Measurements from ENCODE around the gene GLOD4. TPM values are rescaled to one million over a fixed set of nuclear protein-coding genes. Genes with fewer than 3 reads are reported as not detected.

GLOD4 gene
- total RNA-seq, 1 experiment from 2014 or later, result 69.7 TPM

DNA sequence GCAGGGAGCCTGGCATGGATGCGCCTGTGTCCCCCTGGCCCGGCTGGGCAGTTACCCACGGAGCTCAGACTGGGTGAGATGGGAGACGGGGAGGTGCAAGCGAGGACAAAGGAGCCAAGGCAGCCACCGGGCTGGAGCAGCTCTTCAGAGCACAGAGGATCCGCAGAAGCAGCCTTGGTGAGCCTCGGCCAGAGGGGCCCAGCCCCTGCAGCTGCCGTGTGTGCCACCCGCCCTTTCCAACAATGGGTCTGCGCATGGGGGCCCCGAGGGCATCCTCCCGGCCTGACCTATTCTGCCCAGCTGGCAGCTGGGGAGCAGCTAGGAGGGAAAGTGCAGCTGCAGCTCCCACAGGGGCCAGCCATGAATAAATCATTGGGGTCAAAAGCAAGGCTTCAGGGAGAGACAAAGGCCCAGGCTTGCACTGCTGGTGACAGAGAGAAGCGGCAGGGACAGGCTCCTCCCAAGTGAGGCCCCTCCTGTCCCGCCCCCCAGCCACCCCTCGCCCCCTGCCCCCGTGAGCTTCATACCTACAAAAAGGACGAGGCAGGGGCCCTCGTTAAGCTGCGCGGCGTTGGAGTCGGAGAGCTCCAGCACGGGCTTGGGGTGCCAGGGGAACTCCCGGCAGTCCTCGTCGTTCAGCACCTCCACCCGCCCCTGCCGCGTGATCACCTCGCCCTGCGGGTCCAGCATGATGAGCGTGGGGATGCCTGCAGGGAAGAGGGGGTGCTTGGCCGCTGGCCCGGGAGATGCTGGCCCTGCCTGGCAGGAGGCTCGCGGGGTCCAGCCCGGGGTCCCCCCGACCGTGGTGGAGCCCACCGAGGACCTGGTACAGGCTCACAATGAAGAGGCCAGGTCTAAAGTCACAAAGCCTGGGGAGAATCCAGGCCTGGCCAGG lies 22.7 kb upstream of the GLOD4 start:
- no peaks in the 10 kb centered on the region for H3K27me3 Mint-ChIP-seq (ENCODE audit: insufficient read depth, unreplicated experiment)
- H3K27me3 ChIP-seq (replicated peaks; ENCODE audit: control insufficient read depth, insufficient read depth, low read length), result no peaks in the 10 kb centered on the region
- no peaks in the 10 kb centered on the region; the same call in 1 of the 2 replicates for H3K36me3 ChIP-seq (ENCODE audit: control insufficient read depth, insufficient read depth, low read length)
- peaks cover 10% of the 10 kb centered on the region for H3K36me3 Mint-ChIP-seq (ENCODE audit: insufficient read depth, unreplicated experiment)
- CTCF ChIA-PET, result no interaction called here
- no peak overlapping the region for H3K4me3 Mint-ChIP-seq (ENCODE audit: unreplicated experiment)
- no peaks in the 10 kb centered on the region for H3K9me3 ChIP-seq
- intact Hi-C loops (cut with micrococcal nuclease; ENCODE audit: unreplicated experiment), result no loop called here
- H3K4me1 ChIP-seq, result no peaks in the 10 kb centered on the region
- TF ChIP-seq, protein P1, sequence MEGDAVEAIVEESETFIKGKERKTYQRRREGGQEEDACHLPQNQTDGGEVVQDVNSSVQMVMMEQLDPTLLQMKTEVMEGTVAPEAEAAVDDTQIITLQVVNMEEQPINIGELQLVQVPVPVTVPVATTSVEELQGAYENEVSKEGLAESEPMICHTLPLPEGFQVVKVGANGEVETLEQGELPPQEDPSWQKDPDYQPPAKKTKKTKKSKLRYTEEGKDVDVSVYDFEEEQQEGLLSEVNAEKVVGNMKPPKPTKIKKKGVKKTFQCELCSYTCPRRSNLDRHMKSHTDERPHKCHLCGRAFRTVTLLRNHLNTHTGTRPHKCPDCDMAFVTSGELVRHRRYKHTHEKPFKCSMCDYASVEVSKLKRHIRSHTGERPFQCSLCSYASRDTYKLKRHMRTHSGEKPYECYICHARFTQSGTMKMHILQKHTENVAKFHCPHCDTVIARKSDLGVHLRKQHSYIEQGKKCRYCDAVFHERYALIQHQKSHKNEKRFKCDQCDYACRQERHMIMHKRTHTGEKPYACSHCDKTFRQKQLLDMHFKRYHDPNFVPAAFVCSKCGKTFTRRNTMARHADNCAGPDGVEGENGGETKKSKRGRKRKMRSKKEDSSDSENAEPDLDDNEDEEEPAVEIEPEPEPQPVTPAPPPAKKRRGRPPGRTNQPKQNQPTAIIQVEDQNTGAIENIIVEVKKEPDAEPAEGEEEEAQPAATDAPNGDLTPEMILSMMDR (IDR thresholded peaks at IDR 0.05; ENCODE audit: insufficient read depth in 1 of 2, low read depth in 1 of 2, low read length in 1 of 2, severe bottlenecking in 1 of 2, unreplicated experiment in 1 of 2), result no peak
- no peak for DNase-seq
- H3K4me1 Mint-ChIP-seq (ENCODE audit: low read depth, unreplicated experiment), result no peaks in the 10 kb centered on the region
- BruUV-seq (replicated peaks), result no TSS peak
- H3K4me3 ChIP-seq (ENCODE audit: low read depth, low read length), result no peak overlapping the region
- no peaks in the 10 kb centered on the region for H3K9me3 Mint-ChIP-seq (ENCODE audit: unreplicated experiment)
- no peak overlapping the region for H3K27ac Mint-ChIP-seq (ENCODE audit: unreplicated experiment)
- POLR2A ChIA-PET, result no interaction called here

GRCh38 chr17:802901-803881 lies 21.1 kb upstream of the GLOD4 start:
- H3K36me3 Mint-ChIP-seq (ENCODE audit: insufficient read depth, unreplicated experiment), result no peaks in the 10 kb centered on the region

DNA sequence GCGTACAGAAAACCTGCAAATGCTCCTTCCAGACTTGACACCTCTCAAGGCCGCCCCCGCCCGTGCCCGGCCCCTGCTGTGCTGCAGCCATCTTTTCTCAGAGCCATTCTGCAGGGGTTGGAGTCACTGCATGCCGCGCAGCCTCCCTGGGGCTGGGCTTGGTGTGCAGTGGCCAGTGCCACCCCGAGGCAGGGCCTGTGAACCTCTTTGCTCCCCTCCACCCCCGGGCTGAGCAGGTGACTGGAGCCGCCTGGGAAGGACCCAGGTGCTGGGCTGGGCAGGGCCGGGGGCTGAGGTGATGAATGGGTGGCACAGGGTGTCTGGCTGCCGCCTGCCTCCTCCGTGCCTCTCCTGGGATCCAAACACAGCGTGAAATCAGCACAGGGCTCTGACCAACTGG lies 20.4 kb upstream of the GLOD4 start:
- CTCF ChIA-PET, result no interaction called here
- H3K36me3 Mint-ChIP-seq (ENCODE audit: insufficient read depth, unreplicated experiment), result peaks cover under 1% of the 10 kb centered on the region
- H3K4me3 Mint-ChIP-seq (ENCODE audit: unreplicated experiment), result no peak overlapping the region

More at GRCh38 chr17:802901-803881, 21.1 kb upstream of the GLOD4 start:
- POLR2A ChIA-PET, result no interaction called here
- Histone ChIP-seq H3K4me1 (no peaks in the 10 kb centered on the region), H3K9me3 (no peaks in the 10 kb centered on the region), H3K27me3 (replicated peaks; ENCODE audit: control insufficient read depth, insufficient read depth, low read length) (no peaks in the 10 kb centered on the region), H3K4me3 (ENCODE audit: low read depth, low read length) (no peak overlapping the region), H3K36me3 (ENCODE audit: control insufficient read depth, insufficient read depth, low read length) (no peaks in the 10 kb centered on the region; the same call in 1 of the 2 replicates)
- TF ChIP-seq, protein P1 (IDR thresholded peaks at IDR 0.05; ENCODE audit: insufficient read depth in 1 of 2, low read depth in 1 of 2, low read length in 1 of 2, severe bottlenecking in 1 of 2, unreplicated experiment in 1 of 2), result no peak
- no TSS peak for BruUV-seq (replicated peaks)
- no peaks in the 10 kb centered on the region for H3K4me1 Mint-ChIP-seq (ENCODE audit: low read depth, unreplicated experiment)
- CTCF ChIA-PET, result no interaction called here
- intact Hi-C loops (cut with micrococcal nuclease; ENCODE audit: unreplicated experiment), result no loop called here
- no peak overlapping the region for H3K4me3 Mint-ChIP-seq (ENCODE audit: unreplicated experiment)
- no peak overlapping the region for H3K27ac Mint-ChIP-seq (ENCODE audit: unreplicated experiment)
- H3K27me3 Mint-ChIP-seq (ENCODE audit: insufficient read depth, unreplicated experiment), result no peaks in the 10 kb centered on the region
- no peak for DNase-seq
- H3K9me3 Mint-ChIP-seq (ENCODE audit: unreplicated experiment), result no peaks in the 10 kb centered on the region

More for the DNA sequence above, 20.4 kb upstream of the GLOD4 start:
- no peaks in the 10 kb centered on the region for H3K27me3 Mint-ChIP-seq (ENCODE audit: insufficient read depth, unreplicated experiment)
- no peak for DNase-seq
- H3K4me1 Mint-ChIP-seq (ENCODE audit: low read depth, unreplicated experiment), result no peaks in the 10 kb centered on the region
- BruUV-seq (replicated peaks), result no TSS peak
- intact Hi-C loops (cut with micrococcal nuclease; ENCODE audit: unreplicated experiment), result no loop called here
- Histone ChIP-seq H3K9me3 (no peaks in the 10 kb centered on the region), H3K27me3 (replicated peaks; ENCODE audit: control insufficient read depth, insufficient read depth, low read length) (no peaks in the 10 kb centered on the region), H3K36me3 (ENCODE audit: control insufficient read depth, insufficient read depth, low read length) (no peaks in the 10 kb centered on the region; the same call in 1 of the 2 replicates), H3K4me3 (ENCODE audit: low read depth, low read length) (no peak overlapping the region), H3K4me1 (no peaks in the 10 kb centered on the region)
- H3K9me3 Mint-ChIP-seq (ENCODE audit: unreplicated experiment), result no peaks in the 10 kb centered on the region
- POLR2A ChIA-PET, result no interaction called here
- TF ChIP-seq, protein P1 (IDR thresholded peaks at IDR 0.05; ENCODE audit: insufficient read depth in 1 of 2, low read depth in 1 of 2, low read length in 1 of 2, severe bottlenecking in 1 of 2, unreplicated experiment in 1 of 2), result no peak
- no peak overlapping the region for H3K27ac Mint-ChIP-seq (ENCODE audit: unreplicated experiment)

All from Caco-2 (cell line).